NCI-H82 treated with DMSO at 0.1 percent for 48 hours (cell line): ENCODE data around the gene SPAG8.

ENCODE experiments used
- DNase-seq: peaks from one replicate; lab custom pipeline; 2025; ENCODE audit not compliant: unreplicated experiment; lab: John Stamatoyannopoulos, UW

SPAG8 gene, protein sequence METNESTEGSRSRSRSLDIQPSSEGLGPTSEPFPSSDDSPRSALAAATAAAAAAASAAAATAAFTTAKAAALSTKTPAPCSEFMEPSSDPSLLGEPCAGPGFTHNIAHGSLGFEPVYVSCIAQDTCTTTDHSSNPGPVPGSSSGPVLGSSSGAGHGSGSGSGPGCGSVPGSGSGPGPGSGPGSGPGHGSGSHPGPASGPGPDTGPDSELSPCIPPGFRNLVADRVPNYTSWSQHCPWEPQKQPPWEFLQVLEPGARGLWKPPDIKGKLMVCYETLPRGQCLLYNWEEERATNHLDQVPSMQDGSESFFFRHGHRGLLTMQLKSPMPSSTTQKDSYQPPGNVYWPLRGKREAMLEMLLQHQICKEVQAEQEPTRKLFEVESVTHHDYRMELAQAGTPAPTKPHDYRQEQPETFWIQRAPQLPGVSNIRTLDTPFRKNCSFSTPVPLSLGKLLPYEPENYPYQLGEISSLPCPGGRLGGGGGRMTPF

GRCh38 chr9:35812025-35812602, at the start of gene SPAG8:
Gene SPAG8, minus strand, starts transcription at chr9:35812262. Its CDS starts 115 bp downstream, at chr9:35812147.
- peak; percentile 75 for DNase-seq

DNA sequence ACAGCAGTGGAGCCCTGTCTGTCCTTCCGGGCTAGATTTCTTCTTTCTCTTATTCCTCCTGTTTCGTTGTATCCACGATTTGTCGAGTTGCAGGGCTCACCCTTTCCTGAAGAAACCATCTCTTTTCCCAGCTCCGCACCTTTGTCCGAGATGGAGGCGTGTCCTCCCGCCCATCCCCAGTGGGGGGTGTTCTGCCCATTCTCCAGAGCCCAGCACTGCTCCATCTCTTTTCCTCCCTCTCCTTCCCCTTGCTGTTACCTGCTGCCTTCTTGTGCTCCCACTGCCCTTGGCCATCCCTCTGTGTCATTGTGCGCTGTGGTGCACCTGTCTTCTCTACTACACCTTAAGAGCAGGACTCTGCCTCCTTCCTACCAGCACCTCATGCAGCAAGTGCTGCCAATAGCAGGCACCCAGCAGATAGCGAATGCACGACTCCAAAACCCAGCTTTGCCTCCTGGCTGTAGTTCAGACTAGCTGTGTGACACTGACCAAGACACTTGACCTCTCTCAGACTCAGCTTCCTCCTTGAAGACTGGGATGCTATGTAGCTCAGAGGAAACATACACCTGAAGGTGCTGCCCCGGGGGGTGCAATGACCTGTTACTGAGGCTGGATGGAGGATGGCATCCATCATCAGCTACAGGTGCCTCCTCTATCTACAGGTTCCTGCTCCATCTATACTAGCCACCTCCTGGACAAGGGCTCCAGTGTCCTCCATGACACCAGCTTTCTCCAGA, 49.3 kb upstream of the SPAG8 start:
- no peak for DNase-seq

DNA sequence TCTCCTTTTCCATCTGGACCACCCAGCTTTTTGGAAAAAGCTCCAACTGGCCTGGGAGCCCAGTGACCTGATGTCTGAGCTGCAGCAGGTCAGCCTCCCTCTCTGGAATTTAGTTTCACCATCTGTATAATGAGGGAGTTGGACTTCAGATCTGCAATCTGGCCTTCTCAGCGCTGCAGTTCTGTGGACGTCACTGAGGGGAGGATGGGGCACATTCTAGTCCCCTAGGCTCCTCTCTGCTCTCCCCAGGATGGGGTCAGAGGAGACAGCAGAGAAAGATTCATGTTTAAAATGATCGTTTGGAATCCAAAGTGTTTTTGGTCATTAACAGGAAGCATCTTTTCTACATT, 47.9 kb upstream of the SPAG8 start:
- no peak for DNase-seq

DNA sequence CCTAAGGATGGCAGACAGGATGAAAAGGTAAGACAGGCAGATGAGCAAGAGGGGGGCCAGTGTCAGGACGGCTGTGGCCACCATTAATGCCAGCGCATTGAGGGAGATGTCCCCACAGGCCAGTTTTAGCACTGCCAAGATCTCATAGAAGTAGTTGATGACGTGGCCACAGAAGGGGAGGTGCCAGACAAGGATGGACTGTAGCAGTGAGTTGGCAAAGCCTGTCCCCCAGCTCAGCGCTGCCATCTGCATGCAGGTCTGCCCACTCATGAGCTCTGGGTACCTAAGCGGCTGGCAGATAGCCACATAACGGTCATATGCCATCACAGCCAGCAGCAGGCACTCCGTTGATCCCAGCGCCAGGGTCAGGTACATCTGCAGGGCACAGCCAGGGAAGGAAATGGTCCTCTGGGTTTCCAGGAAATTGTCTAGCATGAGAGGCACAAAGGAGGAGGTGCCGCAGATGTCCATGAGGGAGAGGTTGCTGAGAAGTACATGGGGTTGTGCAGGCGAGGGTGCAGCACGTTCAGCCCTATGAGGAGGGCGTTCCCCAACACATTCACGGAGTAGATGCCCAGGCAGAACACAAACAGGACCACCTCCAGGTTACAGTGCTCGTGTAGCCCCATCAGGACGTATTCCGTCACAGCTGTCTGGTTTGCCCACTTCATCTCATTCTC, 47.4 kb upstream of the SPAG8 start:
- no peak for DNase-seq

DNA sequence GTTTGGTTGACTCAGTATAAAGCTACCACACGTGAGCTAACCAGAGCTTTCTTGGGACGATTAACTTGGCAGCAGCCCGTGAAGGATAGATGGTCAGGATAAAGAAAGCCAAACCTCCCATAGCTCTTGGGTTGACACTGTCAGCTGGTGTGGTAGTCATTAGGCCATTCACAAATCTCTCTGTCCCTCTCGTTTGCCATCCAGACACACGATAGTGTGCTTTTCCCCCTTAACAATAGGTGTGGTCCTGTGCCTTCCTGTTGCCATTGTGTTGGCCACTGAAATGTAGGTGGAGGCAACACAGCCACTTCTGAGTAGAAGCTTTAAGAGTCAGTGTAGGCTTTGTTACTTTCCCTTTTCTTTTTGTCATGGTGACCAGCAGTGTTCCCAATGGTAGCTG, 46.4 kb upstream of the SPAG8 start:
- no peak for DNase-seq

GRCh38 chr9:35856882-35857281, 44.8 kb upstream of the SPAG8 start:
- no peak for DNase-seq

DNA sequence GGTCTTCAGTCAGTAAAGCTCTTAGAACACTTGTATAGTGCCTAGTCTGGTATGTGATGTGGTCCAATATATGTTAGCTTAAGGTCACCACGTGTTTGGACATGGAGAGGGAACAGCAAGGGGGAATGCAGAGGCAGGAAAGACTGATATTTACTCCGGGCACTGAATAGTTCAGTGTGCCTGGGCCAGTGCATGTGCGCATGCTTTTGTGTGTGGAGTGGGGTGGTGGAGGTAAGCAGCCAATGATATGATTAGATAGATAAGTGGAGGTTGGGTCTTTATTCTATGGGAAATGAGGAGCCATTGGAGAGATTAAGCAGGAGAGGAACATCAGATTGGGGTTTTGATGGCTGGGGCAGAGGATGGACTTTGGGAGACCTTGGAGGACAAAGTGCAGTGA, 44.1 kb upstream of the SPAG8 start:
- no peak for DNase-seq

GRCh38 chr9:35854091-35854762, 42.2 kb upstream of the SPAG8 start:
- no peak for DNase-seq

DNA sequence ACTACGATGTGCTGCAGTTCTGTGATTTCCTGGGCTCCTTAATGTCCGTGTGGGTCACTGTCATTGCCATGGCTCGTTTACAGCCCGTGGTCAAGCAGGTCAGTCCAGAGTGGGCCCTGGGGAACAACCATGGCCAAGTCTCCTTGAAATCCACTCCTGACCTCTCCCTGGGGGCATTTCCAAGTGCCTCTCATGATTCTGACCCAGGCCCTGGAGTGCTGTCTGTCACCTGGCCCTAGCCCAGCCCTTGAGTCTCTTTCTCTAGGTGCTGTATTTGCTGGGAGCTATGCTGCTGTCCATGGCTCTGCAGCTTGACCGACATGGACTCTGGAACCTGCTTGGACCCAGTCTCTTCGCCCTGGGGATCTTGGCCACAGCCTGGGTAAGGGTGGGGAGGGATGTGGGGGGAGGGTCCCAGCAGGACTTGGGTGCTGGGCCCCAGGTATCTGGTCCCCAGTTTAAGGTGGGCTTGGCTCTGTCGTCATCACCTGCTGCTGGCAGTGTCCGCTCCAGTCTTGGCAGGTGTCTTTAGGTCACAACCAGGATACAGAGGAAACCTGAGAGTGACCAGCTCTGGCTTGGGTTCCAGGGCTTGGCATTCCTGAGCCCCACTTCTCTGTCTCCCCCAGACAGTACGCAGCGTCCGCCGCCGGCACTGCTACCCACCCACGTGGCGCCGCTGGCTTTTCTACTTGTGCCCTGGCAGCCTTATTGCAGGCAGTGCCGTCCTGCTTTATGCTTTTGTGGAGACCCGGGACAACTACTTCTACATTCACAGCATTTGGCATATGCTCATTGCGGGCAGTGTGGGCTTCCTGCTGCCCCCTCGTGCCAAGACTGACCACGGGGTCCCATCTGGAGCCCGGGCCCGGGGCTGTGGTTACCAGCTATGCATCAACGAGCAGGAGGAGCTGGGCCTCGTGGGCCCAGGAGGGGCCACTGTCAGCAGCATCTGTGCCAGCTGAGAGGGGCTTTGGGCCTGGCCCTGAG, 41.1 kb upstream of the SPAG8 start:
- no peak for DNase-seq

GRCh38 chr9:35852267-35852815, 40.3 kb upstream of the SPAG8 start:
- no peak for DNase-seq

GRCh38 chr9:35847792-35848572, 35.9 kb upstream of the SPAG8 start:
- no peak for DNase-seq

DNA sequence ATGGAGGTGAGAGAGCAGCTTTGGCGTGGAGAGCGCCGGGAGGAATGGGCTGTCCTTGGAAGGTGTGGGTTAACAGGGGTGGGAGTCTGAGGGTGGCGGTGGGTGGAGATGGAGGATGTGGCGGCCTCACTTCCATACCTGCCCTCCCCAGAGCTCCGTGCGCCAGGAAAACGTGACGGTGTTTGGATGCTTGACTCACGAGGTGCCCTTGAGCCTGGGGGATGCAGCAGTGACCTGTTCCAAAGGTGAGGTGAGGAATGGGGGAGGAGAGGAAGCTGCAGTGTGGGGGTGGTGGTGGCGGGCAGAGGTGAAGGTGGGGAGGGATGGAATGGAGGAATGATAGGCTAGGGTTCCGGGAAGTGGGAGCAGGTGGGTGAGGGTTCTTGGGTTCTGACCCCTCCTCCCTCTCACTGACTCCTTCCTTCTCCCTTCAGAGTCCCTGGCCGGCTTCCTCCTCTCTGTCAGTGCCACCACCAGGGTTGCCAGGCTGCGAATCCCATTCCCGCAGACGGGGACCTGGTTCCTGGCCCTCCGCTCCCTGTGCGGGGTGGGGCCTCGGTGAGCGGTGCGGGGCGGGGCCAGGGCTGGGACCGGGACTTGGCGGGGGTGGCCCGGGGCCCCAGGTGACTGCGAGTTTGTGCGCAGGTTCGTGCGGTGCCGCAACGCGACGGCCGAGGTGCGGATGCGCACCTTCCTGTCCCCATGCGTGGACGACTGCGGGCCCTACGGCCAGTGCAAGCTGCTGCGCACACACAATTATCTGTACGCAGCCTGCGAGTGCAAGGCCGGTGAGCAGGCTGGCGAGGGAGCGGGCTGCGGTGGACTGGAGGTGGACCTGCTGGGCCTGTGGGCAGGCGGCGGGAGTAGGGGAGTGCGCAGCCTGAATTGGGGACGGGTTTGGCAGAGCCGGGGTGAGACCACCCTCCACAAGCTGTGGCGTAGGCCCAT, 34.0 kb upstream of the SPAG8 start:
- DNase-seq: no peak

DNA sequence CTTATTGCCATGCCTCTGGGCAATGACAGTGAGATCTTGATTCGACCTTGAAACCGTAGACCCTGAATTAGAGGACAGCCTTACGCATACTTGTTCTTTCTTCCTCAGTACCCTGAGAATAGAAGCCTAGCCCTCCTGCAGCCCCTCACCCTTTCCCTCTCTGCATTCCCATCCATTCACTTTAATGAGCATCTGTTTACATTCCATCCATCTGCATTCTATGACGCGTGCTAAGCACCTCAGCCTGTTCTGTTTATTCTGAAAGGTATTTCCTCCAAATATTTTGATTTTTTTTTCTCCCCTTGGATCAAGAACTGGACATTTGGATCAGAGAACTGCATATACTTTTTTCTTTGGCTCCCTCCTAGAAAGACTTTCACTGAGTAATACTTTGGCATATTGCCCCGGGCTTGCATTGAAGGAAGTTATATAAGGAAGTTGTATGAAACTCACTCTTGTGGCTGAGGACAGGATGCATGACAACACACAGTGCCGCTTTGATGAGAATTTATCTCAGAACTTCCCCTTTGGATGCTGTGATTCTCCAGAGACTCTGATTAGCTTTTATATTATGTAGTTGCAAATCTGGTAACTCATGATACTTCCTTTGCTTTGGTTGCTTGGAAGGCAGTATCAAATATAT, 32.7 kb upstream of the SPAG8 start:
- no peak for DNase-seq

GRCh38 chr9:35842795-35843194, 30.7 kb upstream of the SPAG8 start:
- DNase-seq: no peak

- DNase-seq: no peak
These were observed 30.1 kb upstream of the SPAG8 start for GRCh38 chr9:35842020-35842745.

GRCh38 chr9:35841645-35841900, 29.5 kb upstream of the SPAG8 start:
- DNase-seq: no peak
